SK-N-SH (cell line): ENCODE results near the gene POLR3GL. TPM values are rescaled to one million over a fixed set of nuclear protein-coding genes. Genes with fewer than 3 reads are reported as not detected.
A peak's percentile ranks its signal among the peaks of the same experiment; 100 is the strongest.

Experiments used
- CTCF ChIA-PET: fragments of 300-600, 350-600 bp; formaldehyde crosslinking; extraction: SDS; loops from one replicate; lab custom pipeline; 2021; lab: Yijun Ruan, JAX
- POLR2A ChIA-PET: fragments of 350-600 bp; sonication (Branson Sonifier 250); formaldehyde crosslinking; extraction: SDS; loops from one replicate; lab custom pipeline; 2020; ENCODE audit warnings: antibody characterized with exemption, inconsistent platforms; lab: Yijun Ruan, JAX
- DNase-seq: peaks from one replicate; pipeline ENCODE4 v3.0.0; 2012
- H2AFZ ChIP-seq: fragments of 200-600 bp; sonication (generic); 2 replicates; pipeline ENCODE4 v1.8.1; 2016; ENCODE audit warnings: antibody characterized with exemption, mild to moderate bottlenecking, low read depth
- H3F3A ChIP-seq: fragments of 200-600 bp; sonication (generic); replicated peaks from 2 replicates; pipeline ENCODE3; 2016; ENCODE audit warnings: antibody characterized with exemption, mild to moderate bottlenecking; ENCODE audit not compliant: insufficient read depth
- H3K27ac ChIP-seq, 2 experiments: fragments of 200-500 bp in 1 of 2; fragments of 200-600 bp in 1 of 2; sonication (Bioruptor generic) in 1 of 2; sonication (generic), shearing (Covaris generic) in 1 of 2; 2 replicates each; pipeline versions ENCODE4 v1.5.1 to v1.6.1; 2014 to 2016; ENCODE audit warnings: low read depth in 2 of 2, inconsistent platforms in 1 of 2, low read length in 1 of 2, mild to moderate bottlenecking in 1 of 2, mixed read lengths in 1 of 2
- H3K27me3 ChIP-seq: fragments of 200-600 bp; sonication (generic), shearing (Covaris generic); 2 replicates; pipeline ENCODE4 v1.6.1; 2016; ENCODE audit warnings: mixed run types; ENCODE audit not compliant: insufficient read depth
- H3K36me3 ChIP-seq, 2 experiments: fragments of 200-500 bp in 1 of 2; fragments of 200-600 bp in 1 of 2; sonication (Bioruptor generic) in 1 of 2; sonication (generic) in 1 of 2; replicated peaks in 1 of 2; 2 replicates each; pipeline versions ENCODE3 to v1.5.1; 2014 to 2016; ENCODE audit warnings: low read length in 1 of 2, mild to moderate bottlenecking in 1 of 2; ENCODE audit not compliant: insufficient read depth in 2 of 2, control insufficient read depth in 1 of 2
- H3K4me1 ChIP-seq, 2 experiments: fragments of 200-500 bp in 1 of 2; fragments of 200-600 bp in 1 of 2; sonication (Bioruptor generic) in 1 of 2; sonication (generic), shearing (Covaris generic) in 1 of 2; 2 replicates each; pipeline versions ENCODE4 v1.5.1 to v1.6.1; 2014 to 2016; ENCODE audit warnings: low read depth in 1 of 2, low read length in 1 of 2, mixed run types in 1 of 2; ENCODE audit not compliant: insufficient read depth in 2 of 2, control insufficient read depth in 1 of 2
- H3K4me2 ChIP-seq: fragments of 200-600 bp; sonication (generic), shearing (Covaris generic); 2 replicates; pipeline ENCODE4 v1.6.1; 2017; ENCODE audit warnings: mixed run types
- H3K4me3 ChIP-seq, 2 experiments: fragments of 200-500 bp in 1 of 2; fragments of 200-600 bp in 1 of 2; sonication (Bioruptor generic) in 1 of 2; sonication (generic), shearing (Covaris generic) in 1 of 2; 2 replicates each; pipeline versions ENCODE4 v1.5.1 to v1.8.1; 2014 to 2016; ENCODE audit warnings: low read depth in 2 of 2, inconsistent platforms in 1 of 2, low read length in 1 of 2, mild to moderate bottlenecking in 1 of 2, mixed read lengths in 1 of 2, moderate library complexity in 1 of 2
- H3K79me2 ChIP-seq: fragments of 200-600 bp; sonication (generic); 2 replicates; pipeline ENCODE4 v1.8.1; 2017; ENCODE audit warnings: mild to moderate bottlenecking; ENCODE audit not compliant: insufficient read depth
- H3K9ac ChIP-seq: fragments of 200-600 bp; sonication (generic); 2 replicates; pipeline ENCODE4 v1.6.1; 2017; ENCODE audit warnings: mixed run types
- H3K9me2 ChIP-seq: fragments of 200-600 bp; sonication (generic); 2 replicates; pipeline ENCODE4 v1.6.1; 2017; ENCODE audit warnings: mixed run types
- H3K9me3 ChIP-seq: fragments of 200-600 bp; sonication (generic); 2 replicates; pipeline ENCODE4 v1.6.1; 2017; ENCODE audit warnings: mixed run types, mild to moderate bottlenecking, moderate library complexity
- H4K20me1 ChIP-seq: fragments of 200-600 bp; sonication (generic); 2 replicates; pipeline ENCODE4 v1.6.1; 2017; ENCODE audit warnings: mild to moderate bottlenecking, mixed run types; ENCODE audit not compliant: insufficient read depth
- CHD2 ChIP-seq: fragments of 150-350 bp; IDR thresholded peaks from 2 replicates; pipeline ENCODE4 v1.6.1; 2018; ENCODE audit warnings: low read length; ENCODE audit not compliant: partially characterized antibody
- ELF1 ChIP-seq: IDR thresholded peaks from 2 replicates; pipeline ENCODE4 v1.4.0; 2012
- EZH2phosphoT487 ChIP-seq: fragments of 200-600 bp; sonication (generic); IDR thresholded peaks from 2 replicates; pipeline ENCODE4 v1.6.1; 2017; ENCODE audit warnings: low read depth, mixed run types, mild to moderate bottlenecking, antibody characterized with exemption, moderate library complexity, borderline replicate concordance
- FOXJ3 ChIP-seq: sonication (generic); formaldehyde crosslinking; IDR thresholded peaks from 2 replicates; pipeline ENCODE4 v1.5.1; 2020; ENCODE audit warnings: mild to moderate bottlenecking, missing genetic modification reagents
- GABPA ChIP-seq: IDR thresholded peaks from 2 replicates; pipeline ENCODE4 v1.4.0; 2012; ENCODE audit warnings: low read depth, mild to moderate bottlenecking
- NFIC ChIP-seq: IDR thresholded peaks from 2 replicates; pipeline ENCODE4 v1.4.0; 2012; ENCODE audit warnings: borderline replicate concordance
- NRF1 ChIP-seq: IDR thresholded peaks from 2 replicates; pipeline ENCODE4 v1.6.1; 2012; ENCODE audit warnings: low read depth, mild to moderate bottlenecking, low read length
- POLR2AphosphoS5 ChIP-seq: IDR thresholded peaks from 2 replicates; pipeline ENCODE4 v1.6.1; 2012; ENCODE audit warnings: low read depth, low read length
- RCOR1 ChIP-seq: fragments of 150-350 bp; IDR thresholded peaks from 2 replicates; pipeline ENCODE4 v1.6.1; 2017; ENCODE audit warnings: antibody characterized with exemption, low read length
- RFX5 ChIP-seq: IDR thresholded peaks from 2 replicates; pipeline ENCODE4 v1.6.1; 2012; ENCODE audit warnings: mild to moderate bottlenecking, improper control_type of control experiment, low read length
- SIN3A ChIP-seq: IDR thresholded peaks from 2 replicates; pipeline ENCODE4 v1.6.1; 2012; ENCODE audit warnings: low read depth, mild to moderate bottlenecking, low read length, moderate library complexity, borderline replicate concordance
- TAF1 ChIP-seq: IDR thresholded peaks from 2 replicates; pipeline ENCODE4 v1.6.1; 2012; ENCODE audit warnings: low read depth, mild to moderate bottlenecking, low read length, moderate library complexity, borderline replicate concordance
- TEAD4 ChIP-seq: IDR thresholded peaks from 2 replicates; pipeline ENCODE4 v1.4.0; 2012; ENCODE audit warnings: mild to moderate bottlenecking, borderline replicate concordance; ENCODE audit not compliant: insufficient read depth
- YY1 ChIP-seq: IDR thresholded peaks from 2 replicates; pipeline ENCODE4 v1.4.0; 2012; ENCODE audit warnings: low read depth, mild to moderate bottlenecking
- ZBTB33 ChIP-seq: IDR thresholded peaks from 2 replicates; pipeline ENCODE4 v1.4.0; 2012; ENCODE audit warnings: low read depth, borderline replicate concordance
- whole genome bisulfite sequencing: methylation state at CpG from one replicate; pipeline ENCODE4 v1.1.6; 2017; ENCODE audit warnings: low lambda C conversion rate; 5-methylcytosine and 5-hydroxymethylcytosine counted together
- polyA plus RNA-seq, 3 experiments: library from polyadenylated mRNA; depleted of rRNA; stranded (reverse); fragments of >200 nt; gene quantifications; 2 replicates each; pipeline ENCODE4 v1.2.3, GENCODE V29; 2012

POLR3GL gene
- polyA plus RNA-seq, 1 of the 3 experiments (the other 2 are of a cell fraction) = 15.8 TPM

- Histone ChIP-seq H3K9me3 (no peaks in the 10 kb centered on the region), H3K27ac (peak overlapping the region; percentile 83 to 89), H3K9me2 (no peaks in the 10 kb centered on the region), H3K79me2 (0 out of 2 replicates have a peak, but pooled peaks cover 4% of the 10 kb centered on the region), H3K4me1 (peaks cover 19 to 31% of the 10 kb centered on the region in 2 experiments), H3K36me3 (peaks cover 0 to 7% of the 10 kb centered on the region in 2 experiments), H2AFZ (peak overlapping the region; percentile 92), H4K20me1 (no peaks in the 10 kb centered on the region), H3K27me3 (no peaks in the 10 kb centered on the region)
- CTCF ChIA-PET = interaction anchor here (0.7 to 5.5 kb wide), 8 partner anchors 12 to 119 kb away, joined by 3 to 36 read pairs (median 4); partner anchors contain the start of genes NUDT17 and RBM8A
- DNase-seq = no peak
- WGBS = 7% methylated on average over 5 of the region's 5 CpGs
- TF ChIP-seq POLR2AphosphoS5 (no peak), EZH2phosphoT487 (no peak), TEAD4 (no peak), RCOR1 (no peak), ELF1 (no peak), YY1 (no peak), FOXJ3 (CRISPR knock-in tag) (no peak)
- TF ChIP-seq, all 33 proteins: peak for 0
- H3K9ac ChIP-seq = peak overlapping the region; percentile 56
- POLR2A ChIA-PET = interaction anchor here (0.6 to 3.8 kb wide), 4 partner anchors 14 to 106 kb away, joined by 3 to 31 read pairs (median 9); partner anchors contain the start of genes PEX11B, PIAS3 and RBM8A
- H3K4me3 ChIP-seq = peak overlapping the region; percentile 77 to 78
- peak overlapping the region; percentile 95 for H3K4me2 ChIP-seq
- H3F3A ChIP-seq = peaks cover 24% of the 10 kb centered on the region
These were observed 742 bp downstream of the POLR3GL start for GRCh38 chr1:145965119-145965744.

GRCh38 chr1:145967288-145967687 lies 2.8 kb downstream of the POLR3GL start:
- DNase-seq = no peak
- 62% methylated on average over 2 of the region's 2 CpGs for WGBS
- POLR2A ChIA-PET = no interaction called here
- H3K4me3 ChIP-seq = no peak overlapping the region
- H3K79me2 ChIP-seq = 0 out of 2 replicates have a peak, but pooled peaks cover 4% of the 10 kb centered on the region
- H3K4me2 ChIP-seq = no peak overlapping the region
- H3F3A ChIP-seq = peaks cover 24% of the 10 kb centered on the region
- no peak for TF ChIP-seq NRF1
- H3K9me2 ChIP-seq = no peaks in the 10 kb centered on the region
- H3K9ac ChIP-seq = no peak overlapping the region
- H2AFZ ChIP-seq = no peak overlapping the region
- no peak overlapping the region for H3K27ac ChIP-seq
- H3K36me3 ChIP-seq = peaks cover 0 to 7% of the 10 kb centered on the region in 2 experiments
- peaks cover 15 to 18% of the 10 kb centered on the region in 2 experiments for H3K4me1 ChIP-seq
- CTCF ChIA-PET = interaction anchor here (0.9 to 5.5 kb wide), 4 partner anchors 11 to 123 kb away, joined by 3 to 36 read pairs (median 4); no protein-coding TSS in a partner anchor
- no peaks in the 10 kb centered on the region for H3K9me3 ChIP-seq
- no peaks in the 10 kb centered on the region for H4K20me1 ChIP-seq
- H3K27me3 ChIP-seq = no peaks in the 10 kb centered on the region

- H3K27ac ChIP-seq = no peak overlapping the region
- H3K4me3 ChIP-seq = no peak overlapping the region
- no peak overlapping the region for H3K9ac ChIP-seq
- H4K20me1 ChIP-seq = no peaks in the 10 kb centered on the region
- H3K4me1 ChIP-seq = peaks cover 0 to 2% of the 10 kb centered on the region in 2 experiments; a peak in 1 of 4 replicates
- POLR2A ChIA-PET = no interaction called here
- no peak overlapping the region for H2AFZ ChIP-seq
- no peak for DNase-seq
- TF ChIP-seq RFX5 = no peak
- TF ChIP-seq SIN3A = no peak
- no peak for TF ChIP-seq GABPA
- TF ChIP-seq POLR2AphosphoS5 = no peak
- no peak for TF ChIP-seq TAF1
- TF ChIP-seq NFIC = no peak
- no peak for TF ChIP-seq TEAD4
- TF ChIP-seq CHD2 = no peak
- no peak for TF ChIP-seq ZBTB33
- peaks cover 10% of the 10 kb centered on the region for H3F3A ChIP-seq
- H3K4me2 ChIP-seq = no peak overlapping the region
- no peaks in the 10 kb centered on the region for H3K9me2 ChIP-seq
- H3K9me3 ChIP-seq = no peaks in the 10 kb centered on the region
- H3K79me2 ChIP-seq = no peaks in the 10 kb centered on the region
- no peaks in the 10 kb centered on the region for H3K27me3 ChIP-seq
- WGBS = 74% methylated on average over 7 of the region's 7 CpGs
- peaks cover 0 to under 1% of the 10 kb centered on the region in 2 experiments for H3K36me3 ChIP-seq
- CTCF ChIA-PET = interaction anchor here (0.8 to 1.4 kb wide), 3 partner anchors 35 to 127 kb away, joined by 3 to 6 read pairs (median 3); partner anchors contain the start of gene NUDT17
These were observed 8.1 kb downstream of the POLR3GL start for GRCh38 chr1:145972580-145972979.
